Lower lobe of right lung (tissue), 2 donors: ENCODE measurements around the gene RBP4. TPM values are rescaled to one million over a fixed set of nuclear protein-coding genes. Genes with fewer than 3 reads are reported as not detected.

Experiments
- ATAC-seq, 2 donors: fragments of 200-7000 bp; cut with Tn5 transposase; one replicate each; pipeline ENCODE4 v1.9.1; 2020 to 2022; ENCODE audit warnings: mild to moderate bottlenecking in 2 of 2, moderate library complexity in 2 of 2
- DNase-seq: peaks from one replicate; pipeline ENCODE4 v3.0.0-alpha.2; 2020
- H3K27ac ChIP-seq: fragments of 200-600 bp; one replicate; pipeline ENCODE4 v1.8.0; 2022
- H3K27me3 ChIP-seq: fragments of 200-600 bp; one replicate; pipeline ENCODE4 v1.8.0; 2022; ENCODE audit warnings: low read depth
- H3K36me3 ChIP-seq: fragments of 200-600 bp; one replicate; pipeline ENCODE4 v1.8.0; 2022; ENCODE audit warnings: mild to moderate bottlenecking
- H3K4me1 ChIP-seq: fragments of 200-600 bp; one replicate; pipeline ENCODE4 v1.8.0; 2022
- H3K4me3 ChIP-seq: fragments of 200-600 bp; one replicate; pipeline ENCODE4 v1.8.0; 2022; ENCODE audit warnings: mild to moderate bottlenecking
- H3K9me3 ChIP-seq: fragments of 200-600 bp; one replicate; pipeline ENCODE4 v1.8.0; 2022
- intact Hi-C: fragments of 100-400 bp; cut with DNase I; formaldehyde crosslinking; loops from one replicate; pipeline ENCODE4 v1.11.0; 2022
- total RNA-seq: library from RNA; stranded (reverse); fragmentation: NEBNext Ultra II Directional; extraction: Animal tissue kit (Norgen Biotek cat#: 25700); gene quantifications from one replicate; pipeline ENCODE4 v1.2.1, GENCODE V29; 2021
- TF ChIP-seq, protein P1 (sequence below): fragments of 200-600 bp; IDR thresholded peaks from one replicate; pipeline ENCODE4 v1.8.0; 2022; ENCODE audit warnings: antibody characterized with exemption, mild to moderate bottlenecking
- donor health status: DM: no; HTN: yes; CAD: no; lungs with severe emphysema.

The RBP4 gene
- total RNA-seq, 1 donor from 2014 or later = 17.4 TPM

DNA sequence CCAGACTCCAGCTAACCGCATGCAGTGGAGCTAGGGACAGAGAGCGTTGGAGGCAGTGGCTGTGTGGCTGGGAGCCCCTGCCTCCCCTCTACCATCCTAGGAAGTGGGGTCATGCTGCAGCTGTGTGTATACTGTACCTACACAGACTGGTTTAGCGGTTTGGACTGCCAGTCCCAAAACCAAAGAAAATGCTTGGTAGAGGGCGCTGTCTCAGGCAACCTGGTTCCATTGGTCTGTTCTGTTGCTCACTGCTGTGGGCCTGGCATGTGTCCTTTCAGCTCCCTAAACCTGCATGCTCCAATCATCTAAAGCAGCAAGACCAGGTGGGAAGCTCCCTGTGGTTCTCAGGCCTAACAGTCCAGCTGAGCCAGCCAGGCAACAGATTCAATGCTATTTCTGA lies 4.5 kb downstream of the RBP4 start:
- peaks cover 16% of the 10 kb centered on the region for H3K27me3 ChIP-seq

DNA sequence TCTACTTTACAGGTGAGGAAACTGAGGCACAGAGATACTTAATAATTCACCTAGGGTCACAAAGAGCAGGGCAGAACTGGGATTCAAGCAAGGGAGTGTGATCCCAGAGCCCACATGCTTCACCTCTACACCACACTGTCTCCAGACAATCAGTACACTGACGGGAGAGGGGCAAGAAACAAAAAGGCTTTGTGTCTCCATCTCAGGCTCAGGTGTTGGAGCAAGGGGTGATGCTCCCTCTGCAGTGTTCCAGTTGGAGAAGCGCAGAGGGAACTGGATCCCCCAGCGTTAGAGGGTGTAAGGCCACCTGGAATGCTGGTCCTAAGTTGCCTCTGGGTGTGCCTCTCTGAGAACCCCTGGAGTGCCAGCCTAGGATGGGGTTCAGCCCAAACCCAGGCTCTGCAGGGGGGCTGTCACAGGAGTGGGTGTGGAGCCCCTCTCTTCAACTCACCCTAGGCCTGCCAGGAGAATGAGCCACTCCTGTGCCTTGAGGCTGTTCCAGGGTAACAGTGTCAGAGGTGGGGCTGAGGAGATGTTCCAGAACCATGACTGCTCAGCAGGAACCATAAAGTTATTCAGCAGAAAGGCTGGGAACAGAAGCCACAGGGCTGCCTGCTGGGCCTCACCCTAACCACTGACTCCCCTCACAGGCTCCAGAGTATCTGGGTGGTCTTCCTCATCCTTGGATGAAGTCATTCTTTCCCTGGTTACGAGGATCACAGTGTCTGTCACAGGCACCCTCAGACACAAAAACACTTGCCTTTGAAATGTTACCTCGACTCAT lies 5.5 kb downstream of the RBP4 start:
- Histone ChIP-seq H3K27me3 (peaks cover 9% of the 10 kb centered on the region), H3K4me1 (peaks cover 13% of the 10 kb centered on the region), H3K27ac (no peak overlapping the region), H3K36me3 (no peaks in the 10 kb centered on the region), H3K4me3 (no peak overlapping the region), H3K9me3 (no peaks in the 10 kb centered on the region)
- intact Hi-C loops = no loop called here
- DNase-seq (no peak), ATAC-seq (no peak)
- TF ChIP-seq, protein P1, sequence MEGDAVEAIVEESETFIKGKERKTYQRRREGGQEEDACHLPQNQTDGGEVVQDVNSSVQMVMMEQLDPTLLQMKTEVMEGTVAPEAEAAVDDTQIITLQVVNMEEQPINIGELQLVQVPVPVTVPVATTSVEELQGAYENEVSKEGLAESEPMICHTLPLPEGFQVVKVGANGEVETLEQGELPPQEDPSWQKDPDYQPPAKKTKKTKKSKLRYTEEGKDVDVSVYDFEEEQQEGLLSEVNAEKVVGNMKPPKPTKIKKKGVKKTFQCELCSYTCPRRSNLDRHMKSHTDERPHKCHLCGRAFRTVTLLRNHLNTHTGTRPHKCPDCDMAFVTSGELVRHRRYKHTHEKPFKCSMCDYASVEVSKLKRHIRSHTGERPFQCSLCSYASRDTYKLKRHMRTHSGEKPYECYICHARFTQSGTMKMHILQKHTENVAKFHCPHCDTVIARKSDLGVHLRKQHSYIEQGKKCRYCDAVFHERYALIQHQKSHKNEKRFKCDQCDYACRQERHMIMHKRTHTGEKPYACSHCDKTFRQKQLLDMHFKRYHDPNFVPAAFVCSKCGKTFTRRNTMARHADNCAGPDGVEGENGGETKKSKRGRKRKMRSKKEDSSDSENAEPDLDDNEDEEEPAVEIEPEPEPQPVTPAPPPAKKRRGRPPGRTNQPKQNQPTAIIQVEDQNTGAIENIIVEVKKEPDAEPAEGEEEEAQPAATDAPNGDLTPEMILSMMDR = no peak

More for the DNA sequence above, 4.5 kb downstream of the RBP4 start:
- TF ChIP-seq, protein P1 = no peak
- H3K4me1 ChIP-seq = peaks cover 10% of the 10 kb centered on the region
- intact Hi-C loops = no loop called here
- H3K4me3 ChIP-seq = no peak overlapping the region
- H3K9me3 ChIP-seq = no peaks in the 10 kb centered on the region
- DNase-seq = no peak
- ATAC-seq = no peak
- H3K36me3 ChIP-seq = no peaks in the 10 kb centered on the region
- no peak overlapping the region for H3K27ac ChIP-seq

DNA sequence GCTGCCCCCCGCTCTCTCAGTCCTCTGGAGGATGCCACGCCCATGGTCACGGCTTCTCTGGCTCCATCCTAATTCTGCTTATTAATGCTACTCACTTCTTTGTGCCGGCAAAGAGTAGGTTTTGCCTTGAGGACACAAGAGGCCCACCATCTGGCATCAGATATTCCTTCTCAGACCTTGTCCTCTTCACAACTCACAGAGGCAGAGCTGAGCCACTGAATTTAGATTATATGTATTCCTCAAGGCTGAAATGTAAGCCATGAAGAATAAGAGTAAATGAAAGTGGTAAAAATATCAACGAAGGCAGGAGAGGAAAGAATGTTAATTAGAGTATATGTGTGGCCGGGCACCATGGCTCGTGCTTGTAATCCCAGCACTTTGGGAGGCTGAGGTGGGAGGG lies 6.5 kb downstream of the RBP4 start:
- H3K27ac ChIP-seq = no peak overlapping the region
- H3K27me3 ChIP-seq = no peaks in the 10 kb centered on the region
- intact Hi-C loops = no loop called here
- no peak overlapping the region for H3K4me3 ChIP-seq
- H3K36me3 ChIP-seq = no peaks in the 10 kb centered on the region
- ATAC-seq = no peak
- TF ChIP-seq, protein P1 = no peak
- no peak for DNase-seq
- peaks cover 13% of the 10 kb centered on the region for H3K4me1 ChIP-seq
- H3K9me3 ChIP-seq = no peaks in the 10 kb centered on the region

DNA sequence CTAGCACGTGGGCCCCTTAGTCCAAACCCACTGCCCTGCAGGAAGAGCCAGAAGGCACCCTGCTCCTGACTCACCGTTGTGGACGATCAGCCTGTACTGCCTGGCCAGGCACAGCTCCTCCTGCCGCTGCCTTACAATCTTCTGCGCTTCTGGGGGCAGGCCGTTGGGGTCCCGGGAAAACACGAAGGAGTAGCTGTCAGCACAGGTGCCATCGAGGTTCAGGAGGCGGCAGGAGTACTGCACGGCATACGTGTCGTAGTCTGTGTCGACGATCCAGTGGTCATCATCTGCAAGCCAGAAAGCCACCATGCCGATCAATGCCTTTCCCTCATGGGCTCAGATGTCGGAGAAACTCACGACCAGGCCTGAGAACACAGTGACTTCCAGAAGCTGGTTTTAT lies 7.3 kb downstream of the RBP4 start:
- Histone ChIP-seq H3K9me3 (no peaks in the 10 kb centered on the region), H3K36me3 (no peaks in the 10 kb centered on the region), H3K27ac (no peak overlapping the region), H3K4me1 (peaks cover 13% of the 10 kb centered on the region), H3K27me3 (no peaks in the 10 kb centered on the region), H3K4me3 (no peak overlapping the region)
- TF ChIP-seq, protein P1 = no peak
- ATAC-seq (no peak), DNase-seq (no peak)
- intact Hi-C loops = no loop called here

DNA sequence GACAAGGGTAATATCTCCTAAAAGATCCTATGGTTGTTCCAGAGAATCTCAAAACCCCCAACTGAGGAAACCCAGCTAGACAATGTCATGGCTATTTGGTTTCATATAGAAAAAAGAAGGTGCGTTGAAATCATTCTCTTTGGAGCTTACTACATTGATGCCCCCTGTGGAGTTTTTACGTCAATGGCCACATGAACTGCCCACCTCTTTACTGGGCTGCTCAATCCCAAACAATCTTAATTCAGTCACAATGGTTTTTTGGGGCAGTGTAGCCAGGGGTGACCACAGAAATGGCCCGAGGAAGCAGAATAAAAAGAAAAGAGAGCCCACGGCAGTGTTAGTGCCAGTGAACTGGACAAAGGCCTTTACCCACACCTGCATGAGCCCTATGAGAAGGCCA lies 7.8 kb downstream of the RBP4 start:
- intact Hi-C loops = no loop called here
- no peak overlapping the region for H3K4me3 ChIP-seq
- no peaks in the 10 kb centered on the region for H3K9me3 ChIP-seq
- H3K27ac ChIP-seq = no peak overlapping the region
- H3K4me1 ChIP-seq = peaks cover 13% of the 10 kb centered on the region
- H3K36me3 ChIP-seq = no peaks in the 10 kb centered on the region
- DNase-seq = no peak
- no peaks in the 10 kb centered on the region for H3K27me3 ChIP-seq
- ATAC-seq = no peak
- TF ChIP-seq, protein P1 = no peak
